ENCODE results near the gene KRTAP19-4. TPM values are rescaled to one million over a fixed set of nuclear protein-coding genes. Genes with fewer than 3 reads are reported as not detected.

The KRTAP19-4 gene
- total RNA-seq, 4 donors from 2014 or later: not detected

- 91% methylated on average over 7 of the region's 7 CpGs for WGBS
- H3K9me3 ChIP-seq: no peaks in the 10 kb centered on the region
- TF ChIP-seq POLR2AphosphoS5 (IDR thresholded peaks at IDR 0.05) (no peak), EP300 (IDR thresholded peaks at IDR 0.05) (no peak), POLR2A (IDR thresholded peaks at IDR 0.05; ENCODE audit: low read depth) (no peak)
- TF ChIP-seq, protein P1, sequence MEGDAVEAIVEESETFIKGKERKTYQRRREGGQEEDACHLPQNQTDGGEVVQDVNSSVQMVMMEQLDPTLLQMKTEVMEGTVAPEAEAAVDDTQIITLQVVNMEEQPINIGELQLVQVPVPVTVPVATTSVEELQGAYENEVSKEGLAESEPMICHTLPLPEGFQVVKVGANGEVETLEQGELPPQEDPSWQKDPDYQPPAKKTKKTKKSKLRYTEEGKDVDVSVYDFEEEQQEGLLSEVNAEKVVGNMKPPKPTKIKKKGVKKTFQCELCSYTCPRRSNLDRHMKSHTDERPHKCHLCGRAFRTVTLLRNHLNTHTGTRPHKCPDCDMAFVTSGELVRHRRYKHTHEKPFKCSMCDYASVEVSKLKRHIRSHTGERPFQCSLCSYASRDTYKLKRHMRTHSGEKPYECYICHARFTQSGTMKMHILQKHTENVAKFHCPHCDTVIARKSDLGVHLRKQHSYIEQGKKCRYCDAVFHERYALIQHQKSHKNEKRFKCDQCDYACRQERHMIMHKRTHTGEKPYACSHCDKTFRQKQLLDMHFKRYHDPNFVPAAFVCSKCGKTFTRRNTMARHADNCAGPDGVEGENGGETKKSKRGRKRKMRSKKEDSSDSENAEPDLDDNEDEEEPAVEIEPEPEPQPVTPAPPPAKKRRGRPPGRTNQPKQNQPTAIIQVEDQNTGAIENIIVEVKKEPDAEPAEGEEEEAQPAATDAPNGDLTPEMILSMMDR (IDR thresholded peaks at IDR 0.05): no peak
- peaks cover 0 to 3% (median 0%) of the 10 kb centered on the region in 4 donors for H3K4me1 ChIP-seq
- no peaks in the 10 kb centered on the region for H3K27me3 ChIP-seq
- H3K27ac ChIP-seq (replicated peaks in 1 of 4): no peak within 1 kb of the TSS
- DNase-seq (ENCODE audit: extremely low spot score): no peak
- H3K4me3 ChIP-seq: no peak within 1 kb of the TSS
- intact Hi-C loops (cut with DNase I): no loop called here
- H3K36me3 ChIP-seq: no peaks in the 10 kb centered on the region
These were observed 16.8 kb downstream of the KRTAP19-4 start, which contains the start of gene KRTAP19-1 for GRCh38 chr21:30480145-30480544. TSS of gene KRTAP19-1 (minus strand) at chr21:30480367. CDS start at chr21:30480317, 50 bp downstream.

DNA sequence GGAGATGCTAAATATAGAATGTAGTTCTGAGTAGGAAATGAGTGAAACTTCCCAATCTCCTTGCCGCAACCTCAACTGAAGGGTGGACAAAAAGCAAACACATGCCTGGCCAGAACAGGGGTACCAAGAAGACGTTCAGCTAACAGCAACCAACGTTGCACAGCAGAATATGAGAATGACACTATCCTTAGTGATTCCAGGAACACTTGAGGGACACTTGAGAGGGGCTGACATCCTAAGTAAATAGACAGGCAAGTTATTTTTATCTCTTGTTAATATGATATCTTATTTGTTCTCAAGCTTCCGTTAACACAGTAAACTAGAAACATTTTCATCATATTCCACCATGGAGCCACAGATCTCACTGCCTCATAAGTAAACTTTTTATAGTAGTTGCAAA is 17.7 kb downstream of the KRTAP19-4 start:
- intact Hi-C loops (cut with DNase I): no loop called here
- Histone ChIP-seq H3K4me3 (no peak overlapping the region), H3K9me3 (no peaks in the 10 kb centered on the region), H3K27ac (replicated peaks in 1 of 4) (no peak overlapping the region), H3K27me3 (no peaks in the 10 kb centered on the region), H3K4me1 (peaks cover 0 to 3% (median 0%) of the 10 kb centered on the region in 4 donors), H3K36me3 (no peaks in the 10 kb centered on the region)
- no peak for DNase-seq (ENCODE audit: extremely low spot score)
- no peak for TF ChIP-seq POLR2A (IDR thresholded peaks at IDR 0.05; ENCODE audit: low read depth)
- 64% methylated on average over 4 of the region's 4 CpGs for WGBS

GRCh38 chr21:30478004-30478403 is 19.0 kb downstream of the KRTAP19-4 start:
- TF ChIP-seq EP300 (IDR thresholded peaks at IDR 0.05) (no peak), POLR2A (IDR thresholded peaks at IDR 0.05; ENCODE audit: low read depth) (no peak), POLR2AphosphoS5 (IDR thresholded peaks at IDR 0.05) (no peak)
- TF ChIP-seq, protein P1 (IDR thresholded peaks at IDR 0.05): no peak
- Histone ChIP-seq H3K4me1 (peaks cover 0 to 3% (median 0%) of the 10 kb centered on the region in 4 donors), H3K4me3 (no peak overlapping the region), H3K27ac (replicated peaks in 1 of 4) (no peak overlapping the region), H3K9me3 (no peaks in the 10 kb centered on the region), H3K36me3 (no peaks in the 10 kb centered on the region), H3K27me3 (no peaks in the 10 kb centered on the region)
- no peak for DNase-seq (ENCODE audit: extremely low spot score)
- intact Hi-C loops (cut with DNase I): no loop called here
- WGBS: 40% methylated on average over 3 of the region's 3 CpGs

- TF ChIP-seq, protein P1 (IDR thresholded peaks at IDR 0.05): no peak
- H3K4me3 ChIP-seq: no peak overlapping the region
- H3K27ac ChIP-seq (replicated peaks in 1 of 4): no peak overlapping the region
- WGBS: 46% methylated on average over 6 of the region's 6 CpGs
- no peaks in the 10 kb centered on the region for H3K36me3 ChIP-seq
- intact Hi-C loops (cut with DNase I): no loop called here
- no peak for DNase-seq (ENCODE audit: extremely low spot score)
- no peaks in the 10 kb centered on the region for H3K4me1 ChIP-seq
- H3K9me3 ChIP-seq: no peaks in the 10 kb centered on the region
- no peaks in the 10 kb centered on the region for H3K27me3 ChIP-seq
These were observed 27.9 kb downstream of the KRTAP19-4 start for GRCh38 chr21:30468900-30469714.

DNA sequence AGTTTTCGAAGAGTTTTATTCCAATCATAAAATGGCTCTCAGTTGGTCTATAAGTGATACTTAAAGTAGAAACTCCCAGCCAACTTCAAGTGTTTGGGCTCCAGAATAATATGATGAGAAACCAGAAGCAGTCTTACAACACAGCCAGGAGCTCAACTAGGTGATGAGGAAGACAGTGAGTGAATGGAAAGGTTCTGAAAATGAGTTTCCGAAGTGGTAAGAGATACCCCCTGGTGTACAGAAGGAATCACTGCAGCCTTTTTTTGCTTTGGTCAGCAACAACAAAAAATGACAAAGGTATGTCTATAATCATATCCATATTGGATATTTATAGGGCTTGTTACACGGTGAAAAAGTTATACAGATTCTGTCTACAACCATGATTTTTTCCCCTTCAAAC is 33.3 kb downstream of the KRTAP19-4 start:
- intact Hi-C loops (cut with DNase I): no loop called here
- Histone ChIP-seq H3K27ac (replicated peaks in 1 of 4) (no peak overlapping the region), H3K36me3 (no peaks in the 10 kb centered on the region), H3K9me3 (no peaks in the 10 kb centered on the region), H3K27me3 (no peaks in the 10 kb centered on the region), H3K4me1 (no peaks in the 10 kb centered on the region), H3K4me3 (no peak overlapping the region)
- 63% methylated on average over 3 of the region's 3 CpGs for WGBS
- TF ChIP-seq, protein P1 (IDR thresholded peaks at IDR 0.05): no peak
- no peak for TF ChIP-seq POLR2A (IDR thresholded peaks at IDR 0.05; ENCODE audit: low read depth)
- no peak for DNase-seq (ENCODE audit: extremely low spot score)

All from esophagus muscularis mucosa (tissue), 4 donors.